T-cell (primary cell): ENCODE results near the gene ID4. TPM values are rescaled to one million over a fixed set of nuclear protein-coding genes. Genes with fewer than 3 reads are reported as not detected.

Source experiments
- ATAC-seq, 4 experiments: fragments of 200-7000 bp in 3 of 4; fragments of 150-1000 bp in 1 of 4; cut with Tn5 transposase; replicated peaks in 1 of 4; 1 replicate in 3 of 4; 2 replicates in 1 of 4; pipeline ENCODE4 v1.10.0; 2021; ENCODE audit warnings: moderate library complexity in 3 of 4, mild to moderate bottlenecking in 2 of 4, moderate number of reproducible peaks in 1 of 4
- CTCF ChIA-PET, 2 donors: fragments of 300-600 bp; sonication (Branson Sonifier 250); formaldehyde crosslinking; loops; one replicate each; lab custom pipeline; 2022; ENCODE audit warnings: antibody characterized with exemption in 2 of 2; lab: Charles Lee
- POLR2A ChIA-PET, 2 donors: fragments of 300-600 bp; sonication (Branson Sonifier 250); formaldehyde crosslinking; loops; one replicate each; lab custom pipeline; 2022; ENCODE audit warnings: antibody characterized with exemption in 2 of 2; lab: Charles Lee
- DNase-seq, 35 experiments: peaks; one replicate each; pipeline versions ENCODE4 v3.0.0 to v3.0.0-alpha.2; 2013 to 2023
- H3K27ac ChIP-seq: one replicate; pipeline ENCODE4 v1.5.1; 2013; ENCODE audit warnings: low read length
- H3K27me3 ChIP-seq, 2 experiments: replicated peaks in 1 of 2; 1 replicate in 1 of 2; 2 replicates in 1 of 2; pipeline versions ENCODE4 v1.6.1 to v1.7.0; 2013; ENCODE audit warnings: low read length in 1 of 2, mixed read lengths in 1 of 2; ENCODE audit not compliant: control insufficient read depth in 2 of 2, insufficient read depth in 2 of 2; ENCODE audit errors: extremely low read depth in 1 of 2
- H3K36me3 ChIP-seq, 2 donors: 1 replicate in 1 of 2; 2 replicates in 1 of 2; pipeline versions ENCODE4 v1.6.1 to v1.7.0; 2013; ENCODE audit warnings: low read length in 1 of 2; ENCODE audit not compliant: control insufficient read depth in 2 of 2, insufficient read depth in 1 of 2; ENCODE audit errors: extremely low read depth in 1 of 2
- H3K4me1 ChIP-seq, 2 experiments: 1 replicate in 1 of 2; 2 replicates in 1 of 2; pipeline versions ENCODE4 v1.6.1 to v1.7.0; 2013; ENCODE audit warnings: low read length in 2 of 2, mixed read lengths in 1 of 2; ENCODE audit not compliant: insufficient read depth in 2 of 2, control insufficient read depth in 1 of 2; ENCODE audit errors: extremely low read depth in 1 of 2
- H3K4me3 ChIP-seq, 2 donors: 1 replicate in 1 of 2; 2 replicates in 1 of 2; pipeline versions ENCODE4 v1.5.1 to v1.7.0; 2013; ENCODE audit warnings: mild to moderate bottlenecking in 2 of 2, low read length in 1 of 2, moderate library complexity in 1 of 2; ENCODE audit not compliant: control insufficient read depth in 1 of 2; ENCODE audit errors: extremely low read depth in 1 of 2
- H3K9me3 ChIP-seq: 2 replicates; pipeline ENCODE4 v1.7.0; 2013
- H3K27ac Mint-ChIP-seq, 2 donors: one replicate each; pipeline ENCODE4 v1.8.0; 2020 to 2021; ENCODE audit warnings: mild to moderate bottlenecking in 2 of 2, mixed read lengths in 2 of 2
- H3K27me3 Mint-ChIP-seq, 2 donors: one replicate each; pipeline ENCODE4 v1.8.0; 2021 to 2022; ENCODE audit warnings: mixed read lengths in 2 of 2
- H3K36me3 Mint-ChIP-seq: one replicate; pipeline ENCODE4 v1.8.0; 2021; ENCODE audit warnings: mixed read lengths
- H3K4me1 Mint-ChIP-seq, 3 donors: one replicate each; pipeline ENCODE4 v1.8.0; 2020 to 2022; ENCODE audit warnings: mixed read lengths in 3 of 3, mild to moderate bottlenecking in 1 of 3
- H3K4me3 Mint-ChIP-seq, 3 donors: one replicate each; pipeline ENCODE4 v1.8.0; 2020 to 2022; ENCODE audit warnings: mild to moderate bottlenecking in 3 of 3, mixed read lengths in 3 of 3, moderate library complexity in 3 of 3
- H3K9me3 Mint-ChIP-seq, 3 donors: one replicate each; pipeline ENCODE4 v1.8.0; 2020 to 2022; ENCODE audit warnings: mixed read lengths in 3 of 3
- WGBS: methylation state at CpG from one replicate; pipeline ENCODE4 v1.1.5; 2013; ENCODE audit warnings: missing lambda C conversion rate; ENCODE audit not compliant: insufficient coverage; 5-methylcytosine and 5-hydroxymethylcytosine counted together
- total RNA-seq, 35 experiments: library from RNA in 6 of 35; stranded (reverse) in 6 of 35; fragments of 120-200 nt in 1 of 35; gene quantifications; one replicate each; pipeline versions ENCODE4 v1.2.1 to v1.2.4 and lab custom pipeline; 2013 to 2026

Gene ID4
- total RNA-seq, 5 donors from 2014 or later (not counting 1 experiment from before 2014, with no cell fraction given): not detected

DNA sequence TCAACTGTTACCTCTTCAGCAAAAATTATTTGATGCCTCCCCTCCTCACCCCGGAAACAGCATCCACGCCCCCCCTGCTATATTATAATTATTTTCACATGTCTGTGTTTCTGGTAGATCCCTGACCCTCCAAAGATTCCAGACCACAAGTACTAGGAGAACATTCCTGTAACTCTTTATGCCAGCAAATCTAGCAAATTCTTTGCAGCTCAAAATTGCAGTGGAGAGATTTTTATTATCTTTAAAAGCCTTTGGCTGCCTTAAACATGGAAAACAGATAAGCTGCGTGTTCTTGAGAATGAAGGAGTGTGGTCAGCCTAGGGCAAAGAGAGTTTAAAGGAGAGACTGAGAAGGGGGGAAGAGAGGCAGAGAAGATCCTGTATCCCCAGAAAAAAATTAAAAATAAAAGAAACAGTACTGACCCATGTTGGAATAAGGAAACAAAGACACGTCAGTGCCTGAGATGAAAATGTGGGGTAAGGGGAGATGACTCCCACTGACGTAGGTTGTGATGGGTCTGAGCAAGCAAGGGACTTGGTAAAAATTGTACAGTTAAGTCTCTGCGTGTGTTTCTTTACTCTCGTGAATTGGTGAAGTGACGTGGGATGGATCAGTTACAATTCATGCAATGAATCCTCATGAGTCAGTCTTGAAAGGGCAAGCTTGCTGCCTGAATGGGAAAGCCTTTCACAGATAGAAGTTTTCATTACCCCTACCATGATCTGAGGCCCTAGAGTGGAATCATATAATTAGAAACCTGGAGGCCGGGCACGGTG lies 8.3 kb downstream of the ID4 start:
- Histone ChIP-seq H3K4me1 (no peaks in the 10 kb centered on the region), H3K36me3 (no peaks in the 10 kb centered on the region), H3K27ac (no peak overlapping the region), H3K9me3 (no peaks in the 10 kb centered on the region), H3K27me3 (peaks cover 5 to 9% of the 10 kb centered on the region in 2 experiments), H3K4me3 (no peak overlapping the region)
- CTCF ChIA-PET: no interaction called here
- DNase-seq (no peak), ATAC-seq (no peak)
- Mint-ChIP-seq H3K27ac (no peak overlapping the region), H3K4me3 (no peak overlapping the region), H3K27me3 (peaks cover 21 to 24% of the 10 kb centered on the region in 2 donors), H3K4me1 (no peaks in the 10 kb centered on the region), H3K36me3 (no peaks in the 10 kb centered on the region), H3K9me3 (no peaks in the 10 kb centered on the region)
- WGBS: 93% methylated on average over 6 of the region's 10 CpGs
- POLR2A ChIA-PET: no interaction called here

DNA sequence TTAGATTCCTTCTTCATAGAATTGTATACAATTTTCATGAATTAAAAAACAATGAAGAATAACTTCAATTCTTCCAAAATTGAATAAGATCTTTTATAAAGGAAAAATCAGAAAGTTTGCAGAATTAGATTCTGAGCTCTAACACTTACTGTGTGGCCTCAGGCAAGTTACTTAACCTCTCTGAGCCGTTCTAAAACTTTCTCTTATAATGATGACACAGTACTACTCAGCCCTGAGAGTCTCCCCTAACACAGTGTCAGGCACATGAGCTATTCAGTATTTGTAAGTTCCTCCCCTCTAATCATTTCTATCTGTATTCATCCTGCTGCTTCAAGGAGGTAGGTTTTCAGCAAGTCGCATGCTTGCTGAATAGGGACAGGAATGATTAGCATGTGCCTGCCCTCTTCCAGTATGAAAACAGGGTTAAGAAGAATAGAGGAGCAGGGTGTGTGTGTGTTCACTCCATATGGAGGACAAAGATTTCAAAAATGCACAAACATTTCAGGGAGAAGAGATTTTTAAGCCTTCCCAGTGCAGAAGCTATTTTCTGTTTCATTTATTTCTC lies 11.4 kb downstream of the ID4 start:
- ATAC-seq: no peak
- H3K4me3 ChIP-seq: no peak overlapping the region
- H3K9me3 ChIP-seq: no peaks in the 10 kb centered on the region
- Mint-ChIP-seq H3K27ac (no peak overlapping the region), H3K4me1 (no peaks in the 10 kb centered on the region), H3K9me3 (no peaks in the 10 kb centered on the region), H3K4me3 (no peak overlapping the region), H3K27me3 (peaks cover 9 to 17% of the 10 kb centered on the region in 2 donors), H3K36me3 (no peaks in the 10 kb centered on the region)
- H3K4me1 ChIP-seq: no peaks in the 10 kb centered on the region
- 67% methylated on average over 1 of the region's 2 CpGs for WGBS
- H3K27me3 ChIP-seq: peaks cover 0 to 5% of the 10 kb centered on the region in 2 experiments
- ChIA-PET POLR2A (interaction anchor here in 1 of 2 donors (0.6 kb wide), 1 partner anchor 176 kb away, joined by 3 read pairs; no protein-coding TSS in a partner anchor), CTCF (interaction anchor here in 1 of 2 donors (1.1 kb wide), 1 partner anchor 51 kb away, joined by 3 read pairs; no protein-coding TSS in a partner anchor)
- no peaks in the 10 kb centered on the region for H3K36me3 ChIP-seq
- DNase-seq: no peak
- no peak overlapping the region for H3K27ac ChIP-seq

DNA sequence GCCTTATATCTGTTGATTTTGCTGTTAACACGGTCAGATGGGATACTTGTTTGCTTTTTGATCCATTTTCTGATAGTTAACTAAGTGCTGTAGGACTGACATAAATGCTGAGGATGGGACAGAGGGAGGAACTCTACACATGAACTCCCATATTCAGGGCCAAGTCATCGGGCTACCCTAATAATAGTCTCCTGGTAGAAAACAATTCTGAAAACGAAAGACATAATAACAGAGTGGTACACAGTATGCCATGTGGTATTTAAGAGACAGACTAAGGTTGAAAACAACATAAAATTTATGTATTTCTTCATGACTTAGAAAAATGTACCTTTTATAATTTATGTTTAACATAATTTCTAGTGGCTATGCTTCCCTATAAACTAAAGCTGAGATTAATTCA lies 12.0 kb downstream of the ID4 start:
- DNase-seq (no peak), ATAC-seq (no peak)
- no peak overlapping the region for H3K4me3 ChIP-seq
- H3K27me3 ChIP-seq: peaks cover 0 to 5% of the 10 kb centered on the region in 2 experiments
- CTCF ChIA-PET: no interaction called here
- H3K27ac Mint-ChIP-seq: no peak overlapping the region
- POLR2A ChIA-PET: no interaction called here
- no peaks in the 10 kb centered on the region for H3K4me1 ChIP-seq
- no peak overlapping the region for H3K4me3 Mint-ChIP-seq
- H3K27me3 Mint-ChIP-seq: peaks cover 6 to 16% of the 10 kb centered on the region in 2 donors
- no peaks in the 10 kb centered on the region for H3K36me3 ChIP-seq
- no peaks in the 10 kb centered on the region for H3K36me3 Mint-ChIP-seq
- H3K27ac ChIP-seq: no peak overlapping the region
- WGBS: no CpG with 5 or more reads among the region's 3 CpGs
- H3K9me3 ChIP-seq: no peaks in the 10 kb centered on the region
- H3K9me3 Mint-ChIP-seq: no peaks in the 10 kb centered on the region
- no peaks in the 10 kb centered on the region for H3K4me1 Mint-ChIP-seq

DNA sequence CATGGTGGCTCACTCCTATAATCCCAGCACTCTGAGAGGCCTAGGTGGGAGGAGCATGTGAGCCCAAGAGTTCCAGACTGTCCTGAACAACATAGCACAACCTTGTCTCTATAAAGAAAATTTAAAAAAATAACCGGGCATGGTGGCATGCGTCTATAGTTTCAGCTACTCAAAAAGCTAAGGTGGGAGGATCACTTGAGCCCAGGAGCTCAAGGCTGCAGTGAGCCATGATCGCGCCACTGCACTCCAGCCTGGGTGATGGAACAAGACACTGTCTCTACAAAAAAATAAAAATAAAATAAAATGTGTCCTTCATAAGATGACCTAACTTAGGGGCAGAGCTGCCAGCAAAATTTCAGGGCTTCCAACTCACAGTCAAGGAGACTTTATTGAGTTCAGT lies 12.6 kb downstream of the ID4 start:
- Mint-ChIP-seq H3K9me3 (no peaks in the 10 kb centered on the region), H3K4me1 (no peaks in the 10 kb centered on the region), H3K4me3 (no peak overlapping the region), H3K27me3 (peaks cover 0 to 11% of the 10 kb centered on the region in 2 donors), H3K36me3 (no peaks in the 10 kb centered on the region), H3K27ac (no peak overlapping the region)
- no peak for DNase-seq
- POLR2A ChIA-PET: no interaction called here
- ATAC-seq: no peak
- Histone ChIP-seq H3K27ac (no peak overlapping the region), H3K4me3 (no peak overlapping the region), H3K36me3 (no peaks in the 10 kb centered on the region), H3K9me3 (no peaks in the 10 kb centered on the region), H3K4me1 (no peaks in the 10 kb centered on the region), H3K27me3 (peaks cover 0 to 3% of the 10 kb centered on the region in 2 experiments)
- 100% methylated on average over 2 of the region's 4 CpGs for WGBS
- CTCF ChIA-PET: no interaction called here

DNA sequence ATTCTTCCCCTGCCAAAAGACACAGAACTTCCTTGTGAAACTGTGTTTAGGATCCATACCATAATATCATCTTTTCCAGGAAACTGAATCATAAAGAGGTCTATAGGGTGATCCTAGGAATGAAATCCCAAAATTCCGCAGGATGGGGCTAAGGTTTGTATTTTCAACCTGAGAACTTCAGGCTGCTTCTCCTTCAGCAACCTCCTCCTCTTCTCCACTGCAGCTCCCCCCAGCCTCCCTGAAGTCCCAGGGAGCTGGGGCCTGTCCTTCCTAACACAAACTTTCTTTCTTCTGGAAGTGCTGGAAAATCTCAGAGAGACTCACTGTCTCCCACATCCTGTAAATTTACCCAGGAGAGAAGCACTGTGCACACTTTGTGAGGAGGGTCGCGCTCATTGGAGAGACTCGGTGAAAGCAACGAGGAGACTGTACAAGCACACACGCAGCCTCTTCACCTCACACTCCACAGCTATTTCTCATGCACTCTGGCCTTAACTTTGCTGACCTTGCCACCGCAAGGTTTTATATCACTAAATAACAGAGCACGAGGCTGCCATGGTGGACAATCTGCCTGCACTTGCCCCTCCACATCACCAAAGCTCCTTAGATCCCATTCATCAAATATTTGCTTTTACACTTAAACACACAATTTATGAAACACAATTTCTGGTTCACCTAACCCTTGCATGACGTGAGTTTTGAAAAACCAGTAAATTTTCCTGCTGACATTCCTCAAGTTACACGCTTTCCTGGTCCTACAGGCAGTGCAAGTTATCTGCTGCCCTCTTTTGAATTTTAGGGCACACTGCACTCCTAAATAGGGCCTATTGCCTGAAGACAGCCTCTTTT lies 14.3 kb downstream of the ID4 start:
- H3K4me3 ChIP-seq: no peak overlapping the region
- no peaks in the 10 kb centered on the region for H3K4me1 Mint-ChIP-seq
- no peaks in the 10 kb centered on the region for H3K9me3 ChIP-seq
- peaks cover 0 to 2% of the 10 kb centered on the region in 2 donors for H3K27me3 Mint-ChIP-seq
- H3K4me1 ChIP-seq: no peaks in the 10 kb centered on the region
- CTCF ChIA-PET: no interaction called here
- DNase-seq: no peak
- H3K36me3 Mint-ChIP-seq: no peaks in the 10 kb centered on the region
- H3K27ac ChIP-seq: no peak overlapping the region
- H3K27ac Mint-ChIP-seq: no peak overlapping the region
- POLR2A ChIA-PET: no interaction called here
- H3K4me3 Mint-ChIP-seq: no peak overlapping the region
- H3K36me3 ChIP-seq: no peaks in the 10 kb centered on the region
- 49% methylated on average over 9 of the region's 10 CpGs for WGBS
- ATAC-seq: no peak
- H3K27me3 ChIP-seq: no peaks in the 10 kb centered on the region
- H3K9me3 Mint-ChIP-seq: no peaks in the 10 kb centered on the region

DNA sequence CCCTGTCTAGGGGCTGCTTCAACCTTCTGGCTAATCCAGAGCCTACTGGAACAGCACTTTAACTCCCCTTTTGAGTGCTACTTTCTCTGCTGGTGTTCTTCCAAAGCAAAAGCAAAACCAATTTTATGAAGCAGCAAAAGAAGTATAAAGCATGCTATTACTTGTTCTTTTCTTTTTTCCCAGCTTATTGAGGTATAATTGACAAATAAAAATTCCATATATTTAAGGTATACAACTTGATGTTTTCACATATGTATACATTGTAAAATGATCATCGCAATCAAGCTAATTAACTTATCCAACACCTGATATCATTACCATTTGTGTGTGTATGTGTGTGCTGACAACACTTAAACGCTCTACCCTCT lies 14.9 kb downstream of the ID4 start:
- ATAC-seq: no peak
- CTCF ChIA-PET: no interaction called here
- no peaks in the 10 kb centered on the region for H3K9me3 Mint-ChIP-seq

More for the DNA sequence above, 14.9 kb downstream of the ID4 start:
- POLR2A ChIA-PET: no interaction called here
- DNase-seq: no peak
- Histone ChIP-seq H3K4me3 (no peak overlapping the region), H3K27me3 (no peaks in the 10 kb centered on the region), H3K27ac (no peak overlapping the region), H3K4me1 (no peaks in the 10 kb centered on the region), H3K36me3 (no peaks in the 10 kb centered on the region), H3K9me3 (no peaks in the 10 kb centered on the region)
- Mint-ChIP-seq H3K27ac (no peak overlapping the region), H3K27me3 (no peaks in the 10 kb centered on the region), H3K4me1 (no peaks in the 10 kb centered on the region), H3K4me3 (no peak overlapping the region), H3K36me3 (no peaks in the 10 kb centered on the region)
- WGBS: no CpG with 5 or more reads among the region's 2 CpGs
